HPDE6-E6E7 (cell line): ENCODE measurements around the gene MTFP1.
"Not testable (repeated sequence)": the region's sequence is repeated elsewhere in the genome, so short reads cannot be mapped to it uniquely, and the experiment has no call there.

ENCODE experiments used
- DNase-seq: peaks from one replicate; pipeline ENCODE4 v3.0.0; 2011; ENCODE audit warnings: missing footprints; ENCODE audit errors: extremely low spot score

The MTFP1 gene

DNA sequence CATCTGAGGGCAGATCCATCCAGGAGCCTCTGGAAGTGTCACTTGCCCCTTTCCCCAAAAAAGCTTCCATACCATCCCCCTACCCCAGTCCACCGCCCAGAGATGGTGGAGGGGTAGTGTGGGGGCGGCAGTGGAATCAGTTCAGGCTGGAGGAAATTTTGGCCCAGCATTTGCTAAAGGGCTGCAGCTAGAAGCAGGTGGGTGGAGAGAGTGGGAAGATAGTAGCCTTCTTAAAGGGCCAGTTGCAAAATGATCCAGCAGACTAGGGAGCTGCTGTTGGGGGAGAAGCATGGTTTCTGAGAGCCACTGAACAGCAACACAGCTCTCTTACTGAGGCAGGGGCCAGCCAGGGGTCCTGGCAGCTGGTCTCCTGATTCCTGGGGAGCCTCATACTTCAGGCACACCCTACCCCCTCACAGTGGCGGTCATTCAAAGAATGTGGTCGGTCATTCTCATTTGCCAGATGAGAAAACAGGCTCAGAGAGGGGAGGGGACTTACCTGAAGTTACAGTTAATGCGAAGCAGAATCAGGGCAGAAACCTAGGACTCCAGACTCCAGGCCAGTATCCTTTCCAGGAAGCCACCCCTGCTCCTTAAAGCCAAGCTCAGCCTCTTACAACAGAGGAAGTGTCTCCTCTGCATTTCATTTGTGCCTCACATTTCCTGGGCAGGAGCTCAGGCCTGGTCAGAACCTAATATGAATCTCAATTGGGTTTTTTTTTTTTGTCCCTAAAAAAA, 23.4 kb upstream of the MTFP1 start:
- DNase-seq = no peak

DNA sequence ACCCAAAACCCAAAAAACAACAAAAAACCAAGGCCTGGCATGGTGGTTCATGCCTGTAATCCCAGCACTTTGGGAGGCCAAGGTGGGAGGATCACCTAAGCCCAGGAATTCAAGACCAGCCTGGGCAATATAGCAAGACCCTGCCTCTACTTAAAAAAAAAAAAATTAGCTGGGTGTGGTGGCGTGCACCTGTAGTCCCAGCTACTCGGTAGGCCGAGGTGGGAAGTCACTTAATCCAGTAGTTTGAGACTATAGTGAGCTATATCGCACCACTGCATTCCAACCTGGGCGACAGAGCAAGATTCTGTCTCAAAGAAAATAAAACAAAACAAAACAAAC, 22.8 kb upstream of the MTFP1 start:
- DNase-seq = not testable (repeated sequence)

DNA sequence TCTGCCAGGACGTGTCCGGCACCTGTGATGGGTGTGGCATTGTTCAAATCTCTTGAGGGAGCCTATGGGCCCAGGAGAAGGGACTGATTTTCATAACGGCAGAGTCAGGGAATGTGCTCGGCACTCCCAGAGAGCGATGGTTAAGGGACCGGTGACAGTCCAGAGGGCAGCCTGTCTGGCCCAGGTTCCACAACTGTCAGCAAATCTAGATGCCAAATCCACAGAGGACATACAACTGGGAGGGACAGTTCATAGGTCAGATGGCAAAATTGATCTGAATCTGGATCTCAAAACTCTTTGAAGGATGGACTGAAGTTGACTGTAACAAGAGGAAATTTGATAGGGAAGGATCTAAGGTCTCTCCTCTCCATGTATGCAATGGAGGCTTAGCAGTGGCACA, 21.3 kb upstream of the MTFP1 start:
- no peak for DNase-seq

DNA sequence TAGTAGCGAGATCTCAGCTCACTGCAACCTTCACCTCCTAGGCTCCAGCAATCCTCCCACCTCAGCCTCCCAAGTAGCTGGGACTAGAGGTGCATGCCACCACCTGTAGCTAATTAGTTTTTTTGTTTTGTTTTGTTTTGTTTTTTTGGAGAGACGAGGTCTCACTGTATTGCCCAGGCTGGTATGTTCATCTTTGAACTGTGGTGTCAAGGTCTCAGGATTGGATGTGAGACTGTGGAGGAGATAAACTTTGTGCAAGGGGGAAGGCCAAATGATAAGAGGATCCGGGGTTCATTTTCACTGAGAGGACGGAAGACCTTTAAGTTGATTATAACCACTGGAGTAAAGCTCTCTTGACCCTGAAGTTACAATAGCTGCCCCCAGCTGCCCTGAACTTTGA, 19.8 kb upstream of the MTFP1 start:
- DNase-seq = no peak

DNA sequence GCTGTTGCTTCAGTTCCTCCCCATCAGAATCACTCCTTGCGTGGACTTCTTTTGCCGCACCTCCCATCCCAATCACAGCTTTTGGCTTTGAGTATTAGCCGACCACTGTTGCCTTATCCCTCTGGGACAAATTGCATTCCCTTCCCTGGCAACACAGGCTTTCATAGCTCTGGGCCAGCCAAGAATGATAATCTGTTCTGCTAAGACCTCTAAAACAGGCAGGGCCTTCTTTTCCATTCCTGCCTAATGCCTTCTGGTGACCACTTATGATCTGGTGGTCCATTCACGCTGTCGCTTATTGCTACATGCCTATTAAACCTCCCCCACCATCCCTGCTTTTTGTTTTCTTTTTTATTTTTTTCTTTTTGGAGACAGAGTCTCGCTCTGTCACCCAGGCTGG, 19.2 kb upstream of the MTFP1 start:
- DNase-seq = no peak

DNA sequence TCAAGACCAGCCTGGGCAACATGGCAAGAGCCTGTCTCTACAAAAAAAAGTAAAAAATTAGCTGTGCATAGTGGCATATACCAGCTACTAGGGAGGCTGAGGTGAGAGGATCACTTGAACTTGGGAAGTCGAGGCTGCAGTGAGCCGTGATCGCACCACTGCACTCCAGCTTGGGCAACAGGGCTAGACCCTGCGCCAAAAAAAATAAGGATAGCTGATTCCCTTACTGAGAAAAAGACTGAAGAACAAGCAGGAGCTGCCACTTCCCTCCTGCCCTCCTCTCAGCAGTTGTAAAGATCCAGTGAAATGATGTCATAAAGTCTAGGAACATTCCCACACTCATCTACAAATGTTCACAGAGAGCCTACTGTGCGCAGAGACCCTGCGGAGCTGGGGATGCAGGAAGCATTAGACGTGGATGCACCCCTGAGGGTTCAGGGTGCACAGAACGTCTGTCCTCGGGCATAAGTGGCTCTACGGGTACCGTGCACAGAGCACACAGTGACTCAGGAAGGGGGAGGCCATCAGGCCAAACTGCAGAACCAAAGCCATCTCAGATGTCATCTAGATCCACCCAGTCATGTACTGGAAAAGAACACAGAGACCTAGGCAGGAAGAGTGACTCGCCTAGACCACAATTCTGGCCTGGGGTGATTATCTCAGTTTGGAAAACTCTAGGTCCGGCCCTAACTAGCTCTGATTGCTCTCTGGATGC, 17.0 kb upstream of the MTFP1 start:
- no peak for DNase-seq

DNA sequence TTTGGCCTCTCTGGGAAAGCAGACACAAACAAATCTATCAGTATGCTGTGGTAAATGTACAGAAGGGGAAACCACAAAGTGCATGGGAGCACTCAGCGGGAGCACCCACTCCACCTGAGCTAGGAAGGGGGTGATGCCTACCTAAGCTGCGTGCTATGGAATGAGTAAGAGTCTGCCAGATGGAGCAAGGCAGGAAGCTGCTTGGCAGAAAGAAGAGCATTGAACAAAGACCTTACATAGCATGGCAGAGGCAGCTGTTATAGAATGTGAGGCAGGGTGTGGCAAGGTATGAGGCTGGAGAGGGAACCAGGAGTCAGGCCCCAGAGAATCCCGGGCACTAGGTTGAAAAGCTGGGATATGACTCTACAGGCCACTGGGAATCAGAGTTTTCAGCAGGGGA, 13.8 kb upstream of the MTFP1 start:
- DNase-seq = no peak

DNA sequence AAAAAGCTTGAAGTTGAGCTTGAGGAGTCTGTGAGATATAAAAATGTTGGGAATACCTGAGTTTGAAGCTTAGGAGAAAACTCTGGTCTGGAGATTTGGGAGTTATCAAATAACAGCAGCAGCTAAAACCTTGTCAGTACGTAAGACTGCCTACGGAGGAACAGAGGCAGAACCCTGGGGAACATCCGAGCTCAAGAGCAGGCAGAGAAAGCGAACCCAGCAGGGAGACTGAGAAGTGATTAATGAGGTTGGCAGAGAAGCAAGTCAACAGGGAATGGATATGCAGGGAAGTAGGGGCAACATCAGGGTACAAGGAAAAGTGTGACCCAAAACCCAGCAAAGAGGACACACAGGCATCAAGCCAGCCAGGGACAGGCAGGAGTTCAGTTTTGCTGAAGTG, 12.6 kb upstream of the MTFP1 start:
- DNase-seq = no peak

DNA sequence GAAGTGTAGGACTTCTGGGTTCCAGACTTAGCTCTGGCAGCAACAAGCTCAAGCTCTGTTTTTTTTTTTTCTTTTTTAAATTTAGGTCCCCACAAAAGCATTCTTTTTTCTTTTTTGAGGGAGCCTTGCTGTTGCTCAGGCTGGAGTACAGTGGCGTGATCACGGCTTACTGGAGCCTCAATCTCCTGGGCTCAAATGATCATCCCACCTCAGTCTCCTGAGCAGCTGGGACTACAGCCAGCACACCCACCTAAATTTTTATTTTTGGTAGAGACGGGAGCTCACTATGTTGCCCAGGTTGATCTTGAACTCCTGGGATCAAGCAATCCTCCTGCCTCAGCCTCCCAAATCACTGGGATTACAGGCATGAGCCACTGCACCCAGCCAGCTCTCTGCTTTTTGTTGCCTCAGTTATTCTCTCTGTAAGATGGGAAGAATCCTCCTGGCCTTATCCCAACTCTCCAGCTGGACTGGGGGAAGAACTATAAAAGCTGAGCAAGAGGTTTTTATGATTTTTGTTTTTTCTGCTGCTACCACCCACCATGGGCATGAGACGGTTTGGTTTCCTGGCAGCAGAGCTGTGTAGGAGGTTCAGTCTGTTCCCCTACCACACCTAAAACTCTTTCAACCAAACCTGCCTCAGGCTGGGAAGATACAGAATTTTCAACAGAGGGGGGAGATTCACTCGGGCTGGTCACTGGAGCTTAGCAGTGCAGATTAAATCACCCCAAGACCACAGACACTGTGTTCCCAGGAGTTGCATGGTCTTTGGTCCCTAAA, 11.6 kb upstream of the MTFP1 start:
- DNase-seq = no peak

DNA sequence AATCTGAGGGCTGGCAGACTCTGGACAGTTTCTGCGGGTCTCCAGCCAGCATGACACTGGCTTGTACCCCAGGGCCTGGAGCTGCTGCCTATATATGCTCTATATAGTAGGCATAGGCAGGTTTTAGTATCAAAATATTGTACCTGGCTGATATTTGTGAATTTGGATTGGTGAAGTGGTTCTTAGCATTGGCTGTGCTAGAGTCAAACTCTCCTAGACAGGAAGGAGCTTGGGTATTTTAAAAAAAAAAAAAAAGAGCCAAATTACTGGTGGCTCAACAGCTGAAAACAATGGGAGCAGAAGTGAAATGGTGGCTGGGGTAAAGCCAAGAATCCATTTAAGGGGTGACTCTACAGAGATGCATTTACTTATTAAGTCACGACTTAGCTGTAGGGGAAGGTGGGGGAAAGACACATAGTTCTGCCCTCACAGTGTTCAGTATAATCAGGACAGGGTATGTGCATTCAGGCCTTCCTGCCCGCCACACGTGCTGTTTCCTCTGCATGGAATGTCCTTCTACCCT, 11.0 kb upstream of the MTFP1 start:
- no peak for DNase-seq

DNA sequence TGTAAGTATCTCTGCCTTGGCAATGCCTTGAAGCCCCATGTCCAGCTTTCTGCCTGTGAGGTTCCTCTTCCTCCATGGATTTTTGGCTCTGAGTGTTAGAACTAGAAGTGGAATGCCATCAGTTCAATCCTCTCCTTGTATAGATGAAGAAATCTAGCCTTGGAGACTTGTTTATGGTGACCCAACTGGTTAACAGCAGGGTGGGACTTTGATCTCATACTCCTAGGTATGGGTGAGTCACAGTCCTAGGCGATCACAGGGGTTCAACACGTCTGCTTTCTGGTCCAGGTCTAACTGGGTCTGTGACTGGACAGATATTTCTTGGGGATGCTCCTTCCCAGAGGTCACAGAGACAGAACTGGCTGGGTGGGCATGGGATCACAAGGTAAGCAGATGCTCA, 9.2 kb upstream of the MTFP1 start:
- DNase-seq = no peak

DNA sequence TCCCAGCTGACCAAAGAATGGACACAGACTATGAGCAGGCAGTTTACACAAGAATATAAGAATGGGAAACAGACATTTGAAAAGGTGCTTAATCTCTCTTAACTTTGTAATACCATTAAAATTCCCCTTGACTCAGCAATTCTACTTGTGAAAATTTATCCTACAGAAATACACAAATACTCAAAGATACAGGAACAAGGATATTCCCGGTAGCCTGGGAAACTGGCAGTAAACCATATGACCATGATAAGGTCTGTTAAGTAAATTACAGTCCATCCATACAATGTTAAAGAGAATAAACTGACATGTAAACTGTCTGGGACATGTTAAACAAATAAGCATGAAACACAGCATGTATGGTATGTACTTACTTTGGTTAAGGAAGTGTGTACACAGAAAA, 8.7 kb upstream of the MTFP1 start:
- no peak for DNase-seq

DNA sequence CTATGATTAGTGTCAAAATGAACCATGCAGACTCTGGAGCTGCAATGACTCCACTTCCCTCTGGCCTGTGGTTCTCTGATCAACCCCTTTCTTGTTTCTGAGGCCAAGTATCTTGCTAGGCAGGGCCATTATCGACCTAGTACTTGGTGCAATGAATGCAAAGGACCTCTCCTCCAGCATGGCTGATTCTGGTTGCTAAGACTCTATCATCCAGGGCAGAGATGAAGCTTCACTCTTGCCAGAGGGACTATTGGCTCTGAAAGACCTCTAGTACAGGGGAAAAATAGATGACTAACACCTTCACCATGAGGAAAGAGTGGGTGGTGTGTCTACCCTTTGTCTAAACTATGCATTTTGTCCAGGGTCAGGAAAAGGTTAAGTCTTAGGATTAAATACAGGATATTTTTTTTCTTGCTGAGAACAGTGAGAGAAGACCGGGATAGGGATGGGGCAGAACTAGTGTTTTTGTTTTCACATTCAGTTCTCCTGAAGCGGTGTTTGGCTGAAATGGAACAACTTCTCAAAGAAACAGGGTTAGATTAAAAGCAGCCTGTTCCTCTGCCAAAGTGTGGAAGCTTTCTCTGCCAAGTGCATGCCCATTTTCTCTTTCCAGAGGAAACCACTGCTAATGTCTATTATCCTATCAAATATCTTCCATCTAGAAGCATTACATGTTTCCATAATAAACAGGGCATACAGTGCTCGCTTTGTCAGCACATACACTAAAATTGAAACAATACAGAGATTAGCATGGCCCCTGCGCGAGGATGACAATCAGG, 5.0 kb upstream of the MTFP1 start:
- DNase-seq = no peak

DNA sequence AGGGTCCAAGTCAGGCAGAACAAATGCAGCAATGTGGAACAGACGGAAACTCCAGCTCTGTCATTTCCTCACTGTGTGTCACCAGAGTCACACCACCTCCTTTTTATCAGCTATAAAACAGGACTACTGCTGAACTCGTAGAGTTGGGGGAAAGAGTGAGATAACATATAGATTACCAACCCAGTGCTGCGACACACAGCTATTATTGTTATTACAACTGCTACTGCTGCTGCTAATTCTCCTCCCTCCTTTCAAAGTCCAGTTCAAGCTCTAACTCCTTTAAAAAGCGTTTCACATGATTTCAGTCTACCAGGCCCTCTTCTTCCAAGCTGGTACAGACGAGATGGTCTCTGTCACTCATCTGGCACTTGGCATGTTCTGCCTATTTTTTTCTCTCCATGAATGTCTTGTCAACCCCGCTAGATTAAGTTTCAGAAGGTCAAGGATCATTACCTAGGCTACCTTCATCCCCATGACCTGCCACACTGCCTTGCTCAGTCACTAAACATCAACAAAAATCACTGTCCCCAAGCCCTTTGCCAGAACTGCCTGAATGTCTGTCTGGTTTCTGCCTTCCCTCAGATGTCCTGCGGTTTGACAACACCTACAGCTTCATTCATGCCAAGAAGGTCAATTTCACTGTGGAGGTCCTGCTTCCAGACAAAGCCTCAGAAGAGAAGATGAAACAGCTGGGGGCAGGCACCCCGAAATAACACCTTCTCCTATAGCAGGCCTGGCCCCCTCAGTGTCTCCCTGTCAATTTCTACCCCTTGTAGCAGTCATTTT, 3.7 kb upstream of the MTFP1 start:
- no peak for DNase-seq

DNA sequence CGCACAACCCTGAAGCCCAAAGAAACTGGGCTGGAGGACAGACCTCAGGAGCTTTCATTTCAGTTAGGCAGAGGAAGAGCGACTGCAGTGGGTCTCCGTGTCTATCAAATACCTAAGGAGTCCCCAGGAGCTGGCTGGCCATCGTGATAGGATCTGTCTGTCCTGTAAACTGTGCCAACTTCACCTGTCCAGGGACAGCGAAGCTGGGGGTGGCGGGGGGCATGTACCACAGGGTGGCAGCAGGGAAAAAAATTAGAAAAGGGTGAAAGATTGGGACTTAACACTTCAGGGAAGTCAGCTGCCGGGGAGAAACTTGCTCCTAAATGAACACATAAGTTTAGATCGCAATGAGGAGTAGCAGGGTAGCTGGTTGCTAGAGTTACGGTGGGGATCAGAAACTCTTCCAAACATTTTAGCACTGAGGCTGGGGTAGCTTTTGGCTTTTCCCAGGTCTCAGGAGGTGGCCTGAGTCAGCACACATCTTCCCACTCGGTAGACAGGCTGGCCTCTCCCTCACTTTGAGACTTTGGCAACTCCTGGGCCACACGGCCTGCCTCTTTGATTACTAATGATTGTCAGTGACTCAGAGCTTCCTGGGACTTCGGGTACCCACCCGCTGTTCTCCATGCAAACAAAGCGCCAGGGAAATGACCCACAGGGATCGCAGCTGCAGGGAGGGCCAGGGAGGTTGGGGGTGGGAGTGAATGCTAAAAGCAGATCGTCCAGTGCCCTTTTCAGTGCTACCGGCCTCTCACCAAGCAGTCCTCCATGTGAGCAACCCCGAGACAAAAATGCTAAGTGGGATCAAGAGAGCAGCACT, 2.9 kb upstream of the MTFP1 start:
- peak; percentile 80 for DNase-seq

DNA sequence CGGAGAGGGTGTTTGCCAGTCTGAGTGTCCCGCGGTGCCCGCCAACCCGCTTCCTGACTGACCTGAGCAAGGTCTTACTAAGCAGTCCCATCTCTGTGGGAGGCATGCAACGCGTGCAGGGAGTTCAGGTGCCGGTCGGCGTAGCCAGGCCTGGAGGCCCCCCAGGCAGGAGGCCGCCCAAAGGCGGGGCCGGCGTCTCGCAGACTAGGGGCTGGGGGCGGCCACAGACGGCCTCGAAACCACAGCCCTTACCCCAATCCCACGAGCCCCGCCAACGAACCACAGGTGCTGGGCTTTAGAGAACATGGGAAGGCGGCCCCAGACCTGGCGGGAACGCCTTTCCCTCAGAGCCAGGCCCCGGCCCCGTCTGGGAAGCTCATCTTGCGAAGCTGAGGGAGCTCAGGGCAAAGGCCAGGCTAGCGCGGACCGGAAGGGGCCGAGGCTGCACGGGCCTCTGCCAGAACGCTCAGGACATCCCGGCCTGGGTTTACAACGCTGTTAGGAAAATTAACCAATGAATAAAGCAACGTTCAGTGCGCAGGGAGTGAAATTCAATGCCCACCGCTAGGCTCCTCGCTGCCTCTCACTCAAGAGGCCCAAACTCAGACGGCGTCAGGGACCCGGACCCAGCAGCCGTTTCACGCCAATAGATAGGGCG, 2.1 kb upstream of the MTFP1 start:
- DNase-seq = no peak

DNA sequence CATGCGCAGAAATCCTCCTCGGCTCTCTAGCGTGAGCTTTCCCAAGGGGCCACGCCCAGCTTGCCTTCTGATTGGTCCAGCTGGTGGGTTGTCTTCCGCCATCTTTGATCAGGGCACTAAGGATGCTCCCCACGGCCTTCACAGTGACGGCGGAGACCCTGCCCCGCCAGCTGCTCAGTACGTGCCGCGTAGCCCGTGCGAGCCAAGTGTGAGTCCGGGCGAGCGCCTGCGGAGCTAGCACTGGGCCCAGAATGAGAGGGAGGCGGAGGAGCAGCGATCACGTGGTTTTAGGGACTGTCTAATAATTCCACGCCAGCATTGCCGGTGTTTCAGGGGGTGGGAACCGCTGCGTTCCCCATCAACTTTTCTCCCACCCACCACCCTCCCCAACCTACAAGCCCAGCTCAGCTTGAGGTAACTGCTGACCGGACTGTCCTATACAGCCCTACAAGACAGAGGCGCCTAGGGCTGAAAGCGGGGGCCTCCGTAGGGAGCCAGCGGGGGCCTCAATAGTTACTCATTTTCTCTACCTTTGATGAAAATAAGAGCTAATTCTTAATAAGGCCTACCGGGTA, 1.5 kb upstream of the MTFP1 start:
- DNase-seq = peak; percentile 87

DNA sequence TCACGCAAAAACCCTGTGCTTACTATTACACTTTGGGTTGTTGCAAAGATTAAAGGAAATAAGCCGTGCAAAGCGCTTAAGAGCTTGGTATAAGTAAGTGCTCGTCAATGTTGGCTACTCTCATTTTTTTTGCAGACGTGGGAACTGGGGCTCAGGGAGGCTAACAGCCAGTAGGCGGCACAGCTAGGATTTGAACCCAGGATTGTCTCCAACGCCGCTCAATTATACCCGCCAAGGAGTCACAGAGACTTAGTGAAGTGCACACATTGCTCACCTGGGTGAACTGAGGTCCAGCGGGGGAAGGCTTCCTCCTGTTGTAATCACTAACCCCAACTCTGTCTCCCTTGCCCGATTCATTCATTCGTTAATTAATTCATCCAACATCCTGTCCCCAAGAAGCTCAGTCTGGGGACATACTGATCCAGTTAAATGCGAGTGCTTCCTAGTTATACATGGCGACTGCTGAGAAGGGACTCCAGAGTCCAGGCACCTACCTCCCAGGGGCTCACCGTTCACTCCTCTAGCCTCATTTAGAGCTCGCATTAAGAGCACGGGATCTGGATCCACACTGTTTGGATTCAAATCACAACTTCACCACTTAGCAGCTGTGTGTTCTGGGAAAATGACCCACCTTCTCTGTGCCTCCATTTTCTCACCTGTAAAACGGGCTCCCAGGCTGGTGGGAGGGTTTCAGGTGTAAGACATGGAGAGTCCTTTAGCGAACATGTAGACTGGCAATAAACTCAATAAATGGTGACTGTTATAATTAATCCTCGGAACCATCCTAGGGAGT, 838 bp upstream of the MTFP1 start:
- DNase-seq = no peak

DNA sequence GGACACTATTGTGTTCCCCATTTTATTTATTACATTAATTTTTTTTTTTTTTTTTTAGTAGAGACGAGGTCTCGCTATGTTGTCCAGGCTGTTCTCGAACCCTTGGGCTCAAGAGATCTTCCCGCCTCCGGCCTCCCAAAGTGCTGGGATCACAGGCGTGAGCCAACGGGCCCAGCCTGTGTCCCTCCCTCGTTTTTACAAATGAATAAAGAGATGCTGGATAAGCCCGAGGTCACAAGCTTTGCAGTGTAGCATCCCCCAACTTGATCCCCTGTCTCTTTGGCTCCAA, 297 bp upstream of the MTFP1 start:
- no peak for DNase-seq
